ENCODE results near the gene SIGLEC6.

SIGLEC6 gene

DNA sequence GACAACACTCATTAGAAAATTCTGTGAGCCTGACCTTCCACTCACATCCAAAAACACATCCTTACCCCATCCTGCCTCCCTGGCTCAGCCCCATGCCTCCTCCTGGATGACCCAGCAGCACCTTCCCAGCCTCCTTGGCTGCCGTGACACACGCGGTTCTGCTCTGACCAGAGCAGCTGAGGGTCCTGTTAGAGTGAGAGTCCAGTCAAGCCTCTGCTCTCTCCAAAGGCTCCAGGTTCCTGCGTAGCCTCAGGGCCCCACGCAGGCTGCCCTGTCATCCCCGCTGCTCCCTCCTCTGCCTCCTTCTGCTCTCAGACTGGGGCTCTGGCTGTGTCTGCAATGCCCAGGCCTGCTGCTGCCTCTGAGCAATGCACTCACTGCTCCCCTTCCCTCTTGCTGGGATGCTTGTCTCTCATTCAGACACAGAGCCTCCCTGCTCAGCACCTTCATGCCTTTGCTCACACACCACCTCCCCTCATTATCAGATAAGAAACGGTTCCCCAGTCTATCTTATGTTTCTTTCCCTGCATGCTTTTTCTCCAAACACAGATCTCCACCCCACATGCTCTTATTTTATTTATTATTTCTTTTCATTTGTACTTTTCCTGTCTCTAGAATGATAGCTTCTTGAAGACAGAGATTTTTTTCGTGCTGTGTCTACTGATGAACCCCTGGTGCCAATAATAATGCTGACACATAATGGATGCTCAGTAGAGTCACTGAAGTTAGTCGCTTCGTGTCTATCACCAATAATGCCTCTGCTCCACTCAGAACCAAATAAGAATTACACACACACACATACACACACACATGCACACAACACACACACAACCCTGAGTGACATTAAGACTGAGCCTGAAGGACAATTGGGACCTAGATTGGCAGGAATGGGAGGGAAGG, 10.2 kb upstream of the SIGLEC6 start:
- Mint-ChIP-seq H3K4me1 (peaks cover 9% of the 10 kb centered on the region), H3K27me3 (peaks cover 57% of the 10 kb centered on the region), H3K4me3 (no peak overlapping the region), H3K9me3 (no peaks in the 10 kb centered on the region), H3K36me3 (no peaks in the 10 kb centered on the region), H3K27ac (no peak overlapping the region)
- CTCF ChIA-PET: interaction anchor here (0.5 kb wide), 1 partner anchor 128 kb away, joined by 5 read pairs; no protein-coding TSS in a partner anchor
- no peak for DNase-seq

DNA sequence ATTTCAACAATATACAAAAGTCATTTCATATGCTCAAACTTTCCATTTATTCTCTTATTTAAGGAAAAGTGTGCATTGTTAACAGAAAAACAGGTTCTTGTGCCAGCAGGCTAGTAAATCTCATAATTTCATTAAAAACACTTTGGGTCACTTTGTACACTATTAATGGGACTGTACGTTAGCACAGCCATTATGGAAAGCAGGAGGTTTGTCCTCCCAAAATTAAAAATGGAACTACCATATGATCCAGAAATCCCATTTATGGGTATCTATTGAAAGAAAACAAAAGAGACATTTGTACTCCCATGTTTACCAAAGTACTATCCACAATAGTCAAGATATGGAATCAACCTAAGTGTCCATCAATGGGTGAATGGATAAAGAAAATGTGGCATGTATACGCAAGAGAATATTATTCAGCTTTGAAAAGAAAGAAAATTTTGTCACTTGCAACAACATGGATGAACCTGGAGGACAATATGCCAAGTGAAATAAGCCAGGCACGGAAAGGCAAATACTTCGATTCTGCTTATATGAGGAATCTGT, 8.4 kb upstream of the SIGLEC6 start:
- peaks cover 44% of the 10 kb centered on the region for H3K27me3 Mint-ChIP-seq
- CTCF ChIA-PET: no interaction called here

DNA sequence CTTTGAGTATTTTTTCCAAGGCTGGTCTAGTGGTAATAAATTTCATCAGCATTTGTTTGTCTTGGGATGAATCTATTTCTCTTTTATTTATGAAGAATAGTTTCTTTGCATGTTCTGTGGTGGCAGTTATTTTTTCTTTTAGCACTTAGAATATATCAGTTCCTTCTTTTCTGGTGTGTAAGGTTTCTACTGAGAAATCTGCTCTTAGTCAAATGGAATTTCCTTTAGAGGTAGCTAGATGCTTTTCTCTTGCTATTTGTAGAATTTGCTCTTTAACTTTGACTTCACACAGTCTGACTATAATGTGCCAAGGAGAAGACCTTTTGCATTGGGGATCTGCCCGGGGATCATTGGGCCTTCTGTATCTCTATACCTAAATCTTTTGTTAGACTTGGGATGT, 4.1 kb upstream of the SIGLEC6 start:
- H3K27ac Mint-ChIP-seq: no peak overlapping the region
- H3K4me3 Mint-ChIP-seq: no peak overlapping the region
- peaks cover 35% of the 10 kb centered on the region for H3K27me3 Mint-ChIP-seq
- CTCF ChIA-PET: no interaction called here
- H3K36me3 Mint-ChIP-seq: no peaks in the 10 kb centered on the region
- H3K4me1 Mint-ChIP-seq: peaks cover 8% of the 10 kb centered on the region
- H3K9me3 Mint-ChIP-seq: no peaks in the 10 kb centered on the region
- DNase-seq: no peak

More for the DNA sequence above, 8.4 kb upstream of the SIGLEC6 start:
- Mint-ChIP-seq H3K36me3 (no peaks in the 10 kb centered on the region), H3K27ac (no peak overlapping the region), H3K4me1 (no peaks in the 10 kb centered on the region), H3K4me3 (no peak overlapping the region), H3K9me3 (no peaks in the 10 kb centered on the region)
- no peak for DNase-seq

DNA sequence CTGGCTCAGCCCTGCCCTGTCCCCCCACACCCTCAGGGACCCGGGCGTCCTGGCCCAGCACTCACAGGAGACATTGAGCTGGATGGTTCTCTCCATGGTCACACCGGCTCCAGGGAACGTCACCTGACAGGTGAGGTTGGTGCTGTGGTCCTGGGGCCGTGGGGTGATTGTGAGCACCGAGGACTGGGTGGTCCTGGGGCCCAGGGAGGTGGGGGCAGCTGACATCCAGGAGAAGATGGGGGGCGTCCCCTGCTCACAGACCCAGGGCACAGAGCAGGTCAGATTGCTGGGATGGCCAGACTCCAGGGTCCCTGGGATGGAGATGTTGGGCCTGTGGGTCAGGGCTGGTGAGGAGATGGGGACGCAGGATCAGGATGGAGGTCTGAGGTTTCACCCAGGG, 854 bp downstream of the SIGLEC6 start:
- Mint-ChIP-seq H3K9me3 (no peaks in the 10 kb centered on the region), H3K4me1 (peaks cover 8% of the 10 kb centered on the region), H3K36me3 (no peaks in the 10 kb centered on the region), H3K27me3 (peaks cover 49% of the 10 kb centered on the region), H3K4me3 (no peak overlapping the region), H3K27ac (no peak overlapping the region)
- CTCF ChIA-PET: no interaction called here
- no peak for DNase-seq

DNA sequence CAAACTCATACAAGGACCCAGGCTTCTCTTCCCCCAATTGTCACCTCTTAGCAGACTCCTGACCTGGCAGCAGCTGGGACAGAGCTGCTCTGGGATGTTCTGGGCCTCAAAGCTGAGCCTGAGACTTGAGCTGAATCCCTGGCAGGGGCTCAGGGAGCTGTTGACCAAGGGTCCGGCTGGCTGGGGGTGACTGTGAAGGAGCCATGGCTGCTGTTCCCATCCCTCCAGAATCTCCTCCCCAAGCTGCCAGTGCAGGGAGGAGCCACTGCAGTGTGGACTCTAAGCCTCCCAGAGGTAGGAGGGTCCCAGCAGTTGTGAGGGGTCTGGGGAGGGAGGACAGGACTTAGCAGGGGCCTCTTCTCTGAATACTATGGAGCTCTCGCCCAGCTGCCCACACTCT, 2.2 kb downstream of the SIGLEC6 start:
- Mint-ChIP-seq H3K4me1 (peaks cover 8% of the 10 kb centered on the region), H3K27me3 (peaks cover 56% of the 10 kb centered on the region)

DNA sequence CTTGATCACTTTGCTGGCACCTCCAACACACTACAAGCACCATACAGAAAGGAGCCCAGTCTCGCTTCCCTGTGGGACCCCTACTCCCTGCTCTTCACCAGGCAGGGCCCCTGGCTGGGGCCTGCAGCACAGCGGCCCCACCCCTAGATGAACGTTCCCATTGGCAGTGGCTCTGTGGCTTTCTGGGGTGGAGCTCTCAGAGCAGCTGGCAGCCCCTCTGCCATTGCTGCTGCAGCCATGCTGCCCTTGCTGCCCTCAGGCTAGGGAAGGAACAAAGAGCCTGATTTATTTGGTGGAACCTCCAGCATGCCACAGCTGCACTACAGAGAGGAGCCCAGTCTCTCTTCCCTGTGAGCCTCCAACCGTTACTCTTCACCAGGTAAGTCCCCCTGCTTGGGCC, 5.8 kb downstream of the SIGLEC6 start:
- no peak for DNase-seq
- Mint-ChIP-seq H3K4me1 (no peaks in the 10 kb centered on the region), H3K27ac (no peak overlapping the region), H3K27me3 (peaks cover 35% of the 10 kb centered on the region), H3K36me3 (no peaks in the 10 kb centered on the region), H3K4me3 (no peak overlapping the region), H3K9me3 (no peaks in the 10 kb centered on the region)
- CTCF ChIA-PET: no interaction called here

More for the DNA sequence above, 2.2 kb downstream of the SIGLEC6 start:
- no peak overlapping the region for H3K4me3 Mint-ChIP-seq
- DNase-seq: no peak
- CTCF ChIA-PET: no interaction called here
- H3K27ac Mint-ChIP-seq: no peak overlapping the region
- H3K36me3 Mint-ChIP-seq: no peaks in the 10 kb centered on the region
- H3K9me3 Mint-ChIP-seq: no peaks in the 10 kb centered on the region

DNA sequence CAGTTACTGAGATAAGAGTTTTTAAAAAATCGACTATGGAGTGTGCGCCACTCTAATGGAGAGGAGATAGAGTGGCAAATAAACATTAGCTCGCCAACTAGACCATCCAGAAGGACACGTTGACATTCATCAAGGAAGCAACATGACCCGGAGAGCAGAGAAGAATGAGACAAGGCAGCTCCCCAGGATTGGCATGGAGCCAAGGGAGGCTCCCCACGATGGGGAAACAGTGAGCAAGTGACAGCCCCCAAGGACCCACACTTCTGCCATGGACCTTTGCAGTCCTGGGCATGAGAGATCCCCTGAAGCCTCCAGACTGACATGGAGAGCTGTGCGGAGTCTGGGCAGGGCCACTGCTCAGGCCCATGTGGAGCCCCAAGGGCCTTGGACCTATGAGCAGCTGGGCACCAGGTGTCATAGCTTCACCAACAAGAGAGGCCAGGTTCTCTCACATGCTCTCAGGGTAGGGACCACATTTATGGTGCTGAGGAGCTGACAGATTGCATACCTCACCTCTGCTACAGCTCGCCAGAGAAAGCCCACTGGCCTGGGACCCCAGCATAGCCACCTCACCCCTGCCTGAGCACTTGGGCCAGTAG, 6.7 kb downstream of the SIGLEC6 start:
- H3K36me3 Mint-ChIP-seq: no peaks in the 10 kb centered on the region
- CTCF ChIA-PET: no interaction called here
- H3K27me3 Mint-ChIP-seq: peaks cover 31% of the 10 kb centered on the region
- DNase-seq: no peak
- H3K9me3 Mint-ChIP-seq: no peaks in the 10 kb centered on the region
- no peaks in the 10 kb centered on the region for H3K4me1 Mint-ChIP-seq
- no peak overlapping the region for H3K4me3 Mint-ChIP-seq
- no peak overlapping the region for H3K27ac Mint-ChIP-seq

DNA sequence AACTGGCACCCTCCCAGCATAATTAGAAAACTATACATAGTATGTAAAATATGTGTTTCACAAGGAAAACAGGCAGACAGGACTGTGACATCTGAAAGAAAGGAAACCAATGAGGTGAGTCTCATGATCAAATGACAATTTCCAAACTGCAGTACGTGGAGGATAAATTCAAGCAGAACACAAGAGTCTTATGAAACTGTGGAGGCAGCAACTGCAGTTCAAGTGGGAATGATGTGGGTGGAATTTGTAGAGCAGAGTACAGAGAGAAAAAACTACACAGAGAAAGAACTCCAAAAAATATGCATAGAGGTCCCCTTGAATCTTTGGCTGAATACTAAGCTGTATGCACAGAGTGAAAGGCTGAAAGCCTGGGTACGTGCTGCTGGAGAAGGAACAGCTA, 9.7 kb downstream of the SIGLEC6 start:
- Mint-ChIP-seq H3K4me3 (no peak overlapping the region), H3K9me3 (no peaks in the 10 kb centered on the region), H3K27ac (no peak overlapping the region), H3K27me3 (peaks cover 22% of the 10 kb centered on the region), H3K36me3 (no peaks in the 10 kb centered on the region), H3K4me1 (no peaks in the 10 kb centered on the region)
- no peak for DNase-seq
- CTCF ChIA-PET: interaction anchor here (1.3 kb wide), 1 partner anchor 8 kb away, joined by 3 read pairs; no protein-coding TSS in a partner anchor

DNA sequence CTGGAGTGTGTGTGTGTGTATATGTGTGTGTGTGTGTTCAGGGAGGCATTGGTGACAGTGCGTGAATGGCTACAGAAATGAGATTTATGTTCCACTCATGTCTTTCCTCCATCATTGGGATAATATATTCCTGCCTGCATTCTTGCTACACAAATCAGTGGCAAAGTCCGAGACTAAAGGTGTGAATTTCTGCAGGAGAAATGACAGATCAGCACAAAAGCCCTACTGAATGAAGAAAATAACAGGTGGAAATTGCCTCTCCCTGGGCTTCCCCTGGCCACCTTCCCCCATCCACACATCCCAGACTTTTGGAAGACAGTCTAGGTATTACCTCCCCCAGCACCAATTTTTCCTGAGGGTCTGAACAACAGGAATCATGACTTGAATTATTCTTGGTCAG, 10.1 kb downstream of the SIGLEC6 start:
- no peak overlapping the region for H3K4me3 Mint-ChIP-seq
- no peaks in the 10 kb centered on the region for H3K9me3 Mint-ChIP-seq
- peaks cover 25% of the 10 kb centered on the region for H3K27me3 Mint-ChIP-seq
- no peak overlapping the region for H3K27ac Mint-ChIP-seq
- no peaks in the 10 kb centered on the region for H3K4me1 Mint-ChIP-seq
- no peak for DNase-seq
- H3K36me3 Mint-ChIP-seq: no peaks in the 10 kb centered on the region
- CTCF ChIA-PET: no interaction called here

DNA sequence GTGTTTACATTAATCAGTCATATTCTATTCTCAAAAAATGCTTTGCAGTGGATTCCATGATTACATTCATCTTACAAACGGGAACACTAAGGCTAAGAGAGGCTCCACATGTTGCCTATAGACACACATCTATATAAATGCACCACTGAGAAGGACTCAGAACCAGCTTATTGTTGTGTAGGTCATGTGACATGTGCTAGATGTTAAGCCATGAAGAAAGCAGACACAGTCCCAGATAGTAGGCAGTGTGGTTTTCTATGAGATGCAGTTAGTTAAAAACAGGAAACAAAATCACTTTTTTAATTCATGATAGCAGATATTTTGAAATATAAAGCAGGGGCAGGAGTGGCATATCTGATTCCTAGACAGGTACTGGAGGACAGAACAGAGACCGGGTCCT, 10.7 kb downstream of the SIGLEC6 start:
- Mint-ChIP-seq H3K9me3 (no peaks in the 10 kb centered on the region), H3K27ac (no peak overlapping the region), H3K36me3 (no peaks in the 10 kb centered on the region), H3K4me3 (no peak overlapping the region), H3K4me1 (no peaks in the 10 kb centered on the region), H3K27me3 (peaks cover 21% of the 10 kb centered on the region)
- CTCF ChIA-PET: no interaction called here
- no peak for DNase-seq

DNA sequence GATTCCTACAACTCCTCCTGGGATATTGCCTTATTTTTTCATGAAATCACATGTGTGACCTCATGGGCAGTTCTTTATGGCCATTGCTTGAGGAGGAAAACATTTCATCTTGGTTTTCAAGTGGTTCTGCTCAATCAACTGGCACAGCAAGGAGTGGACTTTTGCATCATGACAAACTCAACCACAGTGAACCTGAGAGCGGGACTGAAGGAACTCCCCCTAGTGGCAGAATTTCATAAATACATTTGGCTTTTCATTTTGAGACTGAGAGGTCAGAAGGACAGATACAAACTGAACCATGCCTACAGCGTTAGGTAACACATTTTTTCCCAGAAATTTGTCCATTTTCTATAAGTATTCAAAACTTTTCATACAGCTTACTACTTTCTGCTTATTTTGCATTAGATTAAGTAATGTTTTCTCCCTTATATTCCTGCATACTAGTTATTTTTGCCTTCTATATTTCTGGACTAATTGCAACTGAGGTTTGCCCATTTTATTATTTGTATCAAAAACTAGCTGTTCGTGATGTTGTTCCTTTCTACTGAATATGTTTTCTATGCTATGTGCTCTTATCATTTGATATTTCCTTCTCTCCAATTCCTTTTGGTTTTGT, 16.5 kb downstream of the SIGLEC6 start:
- H3K36me3 Mint-ChIP-seq: no peaks in the 10 kb centered on the region
- CTCF ChIA-PET: interaction anchor here (0.7 to 6.9 kb wide), 13 partner anchors 9 to 353 kb away, joined by 3 to 70 read pairs (median 4); no protein-coding TSS in a partner anchor
- peaks cover 25% of the 10 kb centered on the region for H3K27me3 Mint-ChIP-seq
- no peak overlapping the region for H3K27ac Mint-ChIP-seq
- peak; percentile 33 for DNase-seq
- H3K4me1 Mint-ChIP-seq: no peaks in the 10 kb centered on the region
- no peak overlapping the region for H3K4me3 Mint-ChIP-seq
- H3K9me3 Mint-ChIP-seq: no peaks in the 10 kb centered on the region

DNA sequence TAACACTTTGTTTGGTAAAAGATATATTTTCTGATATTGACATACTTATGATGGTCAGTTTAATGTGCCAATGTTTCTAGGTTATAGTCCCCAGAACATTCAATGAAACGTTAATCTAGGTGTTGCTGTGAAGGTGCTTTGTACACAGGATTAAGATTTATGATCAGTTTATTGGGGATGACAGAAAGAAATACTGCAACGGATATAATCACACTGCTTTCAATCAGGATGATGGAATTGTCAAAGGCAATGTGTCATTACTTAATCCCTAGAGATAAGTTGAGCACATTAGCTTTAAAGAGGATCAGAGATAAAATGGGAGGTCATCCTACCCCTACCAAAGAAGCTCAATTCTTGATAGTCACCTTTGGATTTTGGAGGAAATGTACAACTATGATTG, 17.5 kb downstream of the SIGLEC6 start:
- no peak for DNase-seq
- no peak overlapping the region for H3K4me3 Mint-ChIP-seq
- H3K27me3 Mint-ChIP-seq: peaks cover 25% of the 10 kb centered on the region
- no peaks in the 10 kb centered on the region for H3K9me3 Mint-ChIP-seq
- H3K36me3 Mint-ChIP-seq: no peaks in the 10 kb centered on the region
- no peaks in the 10 kb centered on the region for H3K4me1 Mint-ChIP-seq
- H3K27ac Mint-ChIP-seq: no peak overlapping the region
- CTCF ChIA-PET: interaction anchor here (0.9 to 6.9 kb wide), 13 partner anchors 8 to 352 kb away, joined by 3 to 70 read pairs (median 4); partner anchors contain the start of gene SIGLEC6

DNA sequence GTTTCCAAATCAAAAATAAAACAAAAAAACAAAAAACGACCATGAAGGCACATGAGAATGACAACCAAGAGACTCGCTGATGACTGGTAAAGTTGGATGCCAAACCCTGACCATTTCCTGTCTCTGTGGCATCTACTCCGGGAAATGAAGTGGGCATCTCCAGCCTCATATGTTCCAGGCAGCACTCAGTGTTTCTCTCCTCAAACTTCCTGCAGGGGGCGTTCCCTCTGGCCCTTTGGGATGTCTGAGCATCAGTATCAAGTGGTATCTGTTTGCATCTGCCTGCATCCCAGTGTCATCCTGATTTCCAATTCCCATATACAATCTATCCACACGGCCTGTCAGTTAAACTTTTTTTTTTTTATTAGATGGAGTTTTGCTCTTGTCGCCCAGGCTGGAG, 20.1 kb downstream of the SIGLEC6 start:
- Mint-ChIP-seq H3K36me3 (no peaks in the 10 kb centered on the region), H3K4me1 (no peaks in the 10 kb centered on the region), H3K9me3 (no peaks in the 10 kb centered on the region), H3K27me3 (peaks cover 23% of the 10 kb centered on the region), H3K27ac (no peak overlapping the region), H3K4me3 (no peak overlapping the region)
- DNase-seq: no peak
- CTCF ChIA-PET: no interaction called here

DNA sequence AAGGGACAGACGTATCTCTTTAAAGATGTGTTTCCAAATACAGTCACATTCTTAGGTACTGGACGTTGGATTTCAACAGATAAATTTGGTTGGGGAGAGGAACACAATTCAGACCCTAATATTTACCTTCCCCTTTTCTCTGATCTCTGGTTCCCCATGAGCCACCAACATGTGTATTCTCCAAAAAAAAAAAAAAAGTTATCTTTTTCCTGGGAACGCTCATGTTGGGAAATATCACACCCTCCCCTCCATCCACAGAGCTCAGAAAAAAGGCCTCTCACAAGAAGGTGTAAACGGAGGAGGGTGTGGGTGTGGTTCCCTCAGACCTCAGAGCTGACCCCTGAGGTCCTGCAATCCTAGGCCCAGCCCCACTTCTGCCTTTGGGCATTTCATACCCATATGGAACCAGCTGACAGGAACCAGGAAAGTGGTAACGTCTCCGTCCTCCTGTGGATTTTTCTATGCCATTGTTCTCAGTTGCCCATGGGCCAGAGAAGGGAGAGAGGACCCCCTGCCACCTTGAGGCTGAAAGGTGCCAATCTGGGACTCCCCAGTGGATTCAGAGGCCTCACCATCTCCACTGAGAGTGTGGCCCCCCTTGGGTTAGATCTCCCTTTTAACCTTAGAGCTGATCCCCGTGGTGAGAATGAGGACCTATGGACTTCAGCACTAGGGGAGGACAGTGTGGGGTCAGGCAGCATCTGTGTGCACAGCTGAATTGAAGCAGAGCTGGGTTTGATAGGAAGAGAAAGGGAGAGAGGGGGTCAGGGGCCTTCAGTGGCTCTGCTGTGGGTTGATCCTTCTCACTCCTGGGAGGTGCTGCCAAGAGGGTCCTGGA, 21.4 kb downstream of the SIGLEC6 start:
- Mint-ChIP-seq H3K9me3 (no peaks in the 10 kb centered on the region), H3K27ac (no peak overlapping the region), H3K4me1 (no peaks in the 10 kb centered on the region), H3K36me3 (no peaks in the 10 kb centered on the region), H3K27me3 (peaks cover 25% of the 10 kb centered on the region), H3K4me3 (no peak overlapping the region)
- CTCF ChIA-PET: interaction anchor here (0.6 kb wide), 1 partner anchor 159 kb away, joined by 5 read pairs; no protein-coding TSS in a partner anchor
- no peak for DNase-seq
